ENCODE measurements around the gene ZNF830.

ZNF830 gene

DNA sequence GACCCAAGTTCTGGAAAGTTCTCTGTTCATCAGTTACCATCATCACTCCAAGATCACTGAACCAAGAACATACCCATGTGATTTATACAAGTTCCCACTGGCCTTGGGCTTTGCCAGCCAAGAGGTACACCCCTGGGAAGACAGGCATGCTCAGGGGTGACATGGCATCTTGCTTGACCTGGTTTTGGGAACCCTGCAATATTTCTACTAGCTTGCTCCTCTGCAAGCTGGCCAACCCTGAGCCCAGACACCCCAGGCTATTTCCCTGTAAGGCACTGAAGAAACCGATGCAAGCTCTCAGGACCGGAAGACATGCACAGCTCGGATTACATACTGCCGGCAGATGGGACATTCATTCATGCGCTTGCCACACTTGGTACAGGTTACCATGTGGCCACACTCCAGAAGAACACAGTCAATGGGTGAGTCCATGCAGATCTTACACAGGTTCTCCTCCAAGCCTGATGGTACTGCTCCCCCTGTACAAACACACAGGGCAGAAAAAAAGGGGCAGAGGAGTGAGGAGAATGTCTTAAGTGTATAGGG lies 50.4 kb downstream of the ZNF830 start:
- Histone ChIP-seq H3K9me3 (ENCODE audit: low read length) (no peaks in the 10 kb centered on the region), H3K27ac (ENCODE audit: low read depth, low read length) (no peak overlapping the region), H3K4me1 (ENCODE audit: insufficient read depth, low read length) (no peaks in the 10 kb centered on the region), H3K9ac (ENCODE audit: low read length) (no peak overlapping the region), H3K4me3 (ENCODE audit: low read depth in 1 of 2, low read length in 2 of 2) (no peak overlapping the region), H3K27me3 (ENCODE audit: control insufficient read depth in 1 of 2, insufficient read depth in 2 of 2, low read length in 2 of 2) (no peaks in the 10 kb centered on the region), H3K36me3 (ENCODE audit: insufficient read depth, low read length) (peaks cover 64% of the 10 kb centered on the region)
